B cell (primary cell): Measurements from ENCODE around the gene CRHR1. TPM values are rescaled to one million over a fixed set of nuclear protein-coding genes. Genes with fewer than 3 reads are reported as not detected.

ENCODE experiments used
- ATAC-seq: fragments of 200-7000 bp; cut with Tn5 transposase; one replicate; pipeline ENCODE4 v1.10.0; 2021; ENCODE audit warnings: low read depth, mild to moderate bottlenecking, moderate number of reproducible peaks, moderate library complexity
- CTCF ChIA-PET: fragments of 350-600 bp; sonication (Branson Sonifier 250); formaldehyde crosslinking; loops from one replicate; lab custom pipeline; 2021; ENCODE audit warnings: antibody characterized with exemption, inconsistent platforms; lab: Charles Lee
- POLR2A ChIA-PET: fragments of 350-600 bp; sonication (Branson Sonifier 250); formaldehyde crosslinking; loops from one replicate; lab custom pipeline; 2021; ENCODE audit warnings: antibody characterized with exemption; lab: Charles Lee
- DNase-seq: peaks from one replicate; pipeline ENCODE4 v3.0.0; 2013
- H2AFZ ChIP-seq: 2 replicates; pipeline ENCODE4 v1.6.1; 2012; ENCODE audit warnings: mild to moderate bottlenecking, low read depth, low read length; ENCODE audit not compliant: insufficient read depth, poor library complexity, severe bottlenecking
- H3K27ac ChIP-seq, 2 donors: 1 replicate in 1 of 2; 2 replicates in 1 of 2; pipeline ENCODE4 v1.5.1; 2012 to 2013; ENCODE audit warnings: low read length in 2 of 2, mild to moderate bottlenecking in 2 of 2, moderate library complexity in 1 of 2
- H3K27me3 ChIP-seq, 4 experiments: fragments of 200-600 bp in 1 of 4; sonication (generic) in 1 of 4; replicated peaks in 1 of 4; 1 replicate in 2 of 4; 2 replicates in 2 of 4; pipeline versions ENCODE4 v1.6.1 to v1.7.0; 2013 to 2016; ENCODE audit warnings: low read length in 3 of 4, mild to moderate bottlenecking in 2 of 4, mixed read lengths in 1 of 4, moderate library complexity in 1 of 4; ENCODE audit not compliant: insufficient read depth in 4 of 4, control insufficient read depth in 3 of 4; ENCODE audit errors: control extremely low read depth in 1 of 4
- H3K36me3 ChIP-seq, 2 experiments: replicated peaks in 1 of 2; 1 replicate in 1 of 2; 2 replicates in 1 of 2; pipeline versions ENCODE4 v1.6.1 to v1.7.1; 2013; ENCODE audit warnings: low read length in 1 of 2; ENCODE audit not compliant: insufficient read depth in 2 of 2, control insufficient read depth in 1 of 2; ENCODE audit errors: control extremely low read depth in 1 of 2, extremely low read depth in 1 of 2
- H3K4me1 ChIP-seq, 2 donors: fragments of 200-600 bp in 1 of 2; sonication (generic) in 1 of 2; 1 replicate in 1 of 2; 2 replicates in 1 of 2; pipeline versions ENCODE4 v1.5.1 to v1.6.1; 2013 to 2017; ENCODE audit warnings: low read length in 2 of 2; ENCODE audit not compliant: control insufficient read depth in 2 of 2, insufficient read depth in 2 of 2
- H3K4me2 ChIP-seq: replicated peaks from 2 replicates; pipeline ENCODE3; 2012; ENCODE audit warnings: mild to moderate bottlenecking, low read depth, low read length; ENCODE audit not compliant: poor library complexity, severe bottlenecking
- H3K4me3 ChIP-seq, 5 experiments: fragments of 200-600 bp in 1 of 5; sonication (generic) in 1 of 5; 1 replicate in 3 of 5; 2 replicates in 2 of 5; pipeline versions ENCODE4 v1.5.1 to v1.7.0; 2011 to 2016; ENCODE audit warnings: low read length in 4 of 5, mild to moderate bottlenecking in 4 of 5, low read depth in 2 of 5, control low read depth in 1 of 5, moderate library complexity in 1 of 5; ENCODE audit not compliant: insufficient read depth in 1 of 5; ENCODE audit errors: control extremely low read depth in 1 of 5, extremely low read depth in 1 of 5
- H3K79me2 ChIP-seq: fragments of 200-600 bp; sonication (generic); one replicate; pipeline ENCODE4 v1.6.0; 2016; ENCODE audit warnings: low read length; ENCODE audit not compliant: control insufficient read depth, insufficient read depth
- H3K9ac ChIP-seq: fragments of 200-600 bp; sonication (generic); 2 replicates; pipeline ENCODE4 v1.6.1; 2017; ENCODE audit warnings: mild to moderate bottlenecking, low read length, moderate library complexity
- H3K9me3 ChIP-seq, 3 donors: one replicate each; pipeline versions ENCODE4 v1.6.1 to v1.7.1; 2013; ENCODE audit warnings: low read length in 2 of 3; ENCODE audit not compliant: control insufficient read depth in 2 of 3, insufficient read depth in 1 of 3; ENCODE audit errors: control extremely low read depth in 1 of 3
- H4K20me1 ChIP-seq: 2 replicates; pipeline ENCODE4 v1.6.0; 2012; ENCODE audit warnings: mild to moderate bottlenecking, low read length; ENCODE audit not compliant: insufficient read depth, control insufficient read depth, poor library complexity, severe bottlenecking
- H3K27ac Mint-ChIP-seq: one replicate; pipeline ENCODE4 v1.8.0; 2021; ENCODE audit warnings: mixed read lengths
- H3K27me3 Mint-ChIP-seq: one replicate; pipeline ENCODE4 v1.8.0; 2021; ENCODE audit warnings: mixed read lengths
- H3K4me1 Mint-ChIP-seq: one replicate; pipeline ENCODE4 v1.8.0; 2021; ENCODE audit warnings: mixed read lengths
- H3K4me3 Mint-ChIP-seq: one replicate; pipeline ENCODE4 v1.8.0; 2021; ENCODE audit warnings: mixed read lengths
- H3K9me3 Mint-ChIP-seq: one replicate; pipeline ENCODE4 v1.8.0; 2022; ENCODE audit warnings: mixed read lengths; ENCODE audit not compliant: insufficient read depth
- CTCF ChIP-seq: fragments of 200-600 bp; IDR thresholded peaks from one replicate; pipeline ENCODE4 v1.8.0; 2022; ENCODE audit warnings: antibody characterized with exemption, mild to moderate bottlenecking
- EZH2 ChIP-seq: IDR thresholded peaks from 2 replicates; pipeline ENCODE4 v1.6.1; 2012; ENCODE audit warnings: borderline replicate concordance, low read depth, mild to moderate bottlenecking, moderate library complexity, low read length; ENCODE audit not compliant: insufficient read depth, poor library complexity, severe bottlenecking
- WGBS: methylation state at CpG from one replicate; pipeline ENCODE4 v1.1.5; 2013; ENCODE audit warnings: missing lambda C conversion rate; ENCODE audit not compliant: insufficient coverage; 5-methylcytosine and 5-hydroxymethylcytosine counted together
- intact Hi-C: fragments of 100-400 bp; cut with micrococcal nuclease; formaldehyde crosslinking; loops from one replicate; pipeline ENCODE4 v1.10.0; 2022
- polyA plus RNA-seq: library from polyadenylated mRNA; depleted of rRNA; stranded (reverse); fragments of >200 nt; gene quantifications from 2 replicates; pipeline ENCODE4 v1.2.3, GENCODE V29; 2012
- total RNA-seq, 2 donors: library from RNA; stranded (reverse); fragments of 120-200 nt in 1 of 2; gene quantifications; 1 replicate in 1 of 2; 2 replicates in 1 of 2; pipeline versions ENCODE4 v1.2.3 to v1.2.4, GENCODE V29; 2013 to 2022

CRHR1 gene
- total and polyA plus RNA-seq, 2 donors (not counting 1 experiment from before 2014, with no cell fraction given) = not detected

- ATAC-seq = no peak
- no peaks in the 10 kb centered on the region for H3K36me3 ChIP-seq
- no peak overlapping the region for H3K27ac ChIP-seq
- no peak for DNase-seq
- no peaks in the 10 kb centered on the region for H4K20me1 ChIP-seq
- H3K9ac ChIP-seq = no peak overlapping the region
- H3K4me1 ChIP-seq = no peaks in the 10 kb centered on the region
- TF ChIP-seq CTCF (no peak), EZH2 (no peak)
- Mint-ChIP-seq H3K4me1 (peaks cover 2% of the 10 kb centered on the region), H3K27ac (no peak overlapping the region), H3K27me3 (peaks cover 66% of the 10 kb centered on the region), H3K9me3 (no peaks in the 10 kb centered on the region), H3K4me3 (no peak overlapping the region)
- H3K27me3 ChIP-seq = peaks cover 0 to 20% (median 9%) of the 10 kb centered on the region in 4 experiments
- H3K4me2 ChIP-seq = no peak overlapping the region
- no peaks in the 10 kb centered on the region for H3K79me2 ChIP-seq
- 79% methylated on average over 3 of the region's 3 CpGs for WGBS
- H2AFZ ChIP-seq = no peak overlapping the region
- ChIA-PET CTCF (interaction anchor here (0.8 kb wide), 1 partner anchor 10 kb away, joined by 3 read pairs; no protein-coding TSS in a partner anchor), POLR2A (no interaction called here)
- no peaks in the 10 kb centered on the region for H3K9me3 ChIP-seq
- intact Hi-C loops = no loop called here
- no peak overlapping the region for H3K4me3 ChIP-seq
Observed at GRCh38 chr17:45792437-45792836, 8.3 kb downstream of the CRHR1 start.

GRCh38 chr17:45792995-45793755 is 9.1 kb downstream of the CRHR1 start:
- intact Hi-C loops = no loop called here
- Histone ChIP-seq H4K20me1 (no peaks in the 10 kb centered on the region), H3K79me2 (no peaks in the 10 kb centered on the region), H3K9me3 (no peaks in the 10 kb centered on the region), H3K4me1 (no peaks in the 10 kb centered on the region), H3K4me3 (no peak overlapping the region), H3K36me3 (no peaks in the 10 kb centered on the region), H3K9ac (no peak overlapping the region), H3K4me2 (no peak overlapping the region), H3K27ac (no peak overlapping the region), H3K27me3 (peaks cover 0 to 16% (median 7%) of the 10 kb centered on the region in 4 experiments), H2AFZ (no peak overlapping the region)
- peaks cover 2% of the 10 kb centered on the region for H3K4me1 Mint-ChIP-seq
- peaks cover 62% of the 10 kb centered on the region for H3K27me3 Mint-ChIP-seq
- no peaks in the 10 kb centered on the region for H3K9me3 Mint-ChIP-seq
- TF ChIP-seq CTCF (no peak), EZH2 (no peak)
- H3K4me3 Mint-ChIP-seq = no peak overlapping the region
- 92% methylated on average over 22 of the region's 22 CpGs for WGBS
- CTCF ChIA-PET = interaction anchor here (0.8 kb wide), 1 partner anchor 11 kb away, joined by 3 read pairs; no protein-coding TSS in a partner anchor
- no peak overlapping the region for H3K27ac Mint-ChIP-seq
- POLR2A ChIA-PET = no interaction called here
- DNase-seq = no peak
- ATAC-seq = no peak
